ENCODE data around the gene TFR2.

TFR2 gene

DNA sequence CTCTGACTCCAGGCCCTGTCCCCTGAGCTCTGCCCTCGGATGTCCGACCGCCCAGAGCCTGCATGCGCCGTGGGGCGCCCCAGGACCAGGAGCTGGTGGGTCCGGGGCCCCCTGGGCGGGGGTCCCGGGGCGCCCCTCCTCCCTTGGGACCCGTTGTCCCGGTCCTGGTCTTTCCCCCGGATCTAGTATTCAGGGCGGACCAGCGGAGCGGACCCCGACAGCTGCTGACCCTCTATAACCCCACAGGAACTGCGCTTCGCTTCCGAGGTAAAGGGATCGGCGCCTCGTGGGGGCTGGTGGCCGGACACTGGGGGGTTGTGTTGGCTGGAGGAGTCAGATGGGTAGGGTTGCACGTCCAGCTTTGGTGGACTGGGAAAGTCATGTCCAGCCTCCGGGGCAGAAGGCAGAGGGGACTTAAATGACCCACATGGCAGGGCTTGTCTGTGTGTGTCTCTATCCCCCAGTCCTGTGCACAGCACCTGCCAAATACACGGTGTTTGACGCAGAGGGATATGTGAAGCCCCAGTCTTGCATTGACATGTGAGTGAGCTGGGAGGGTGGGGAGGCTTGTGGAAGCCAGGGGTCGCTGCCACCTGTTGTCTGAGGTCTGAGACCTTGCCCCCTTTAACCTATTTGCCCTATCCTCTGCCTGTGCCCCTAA is 28.5 kb downstream of the TFR2 start:
- DNase-seq (ENCODE audit: low spot score), result no peak

DNA sequence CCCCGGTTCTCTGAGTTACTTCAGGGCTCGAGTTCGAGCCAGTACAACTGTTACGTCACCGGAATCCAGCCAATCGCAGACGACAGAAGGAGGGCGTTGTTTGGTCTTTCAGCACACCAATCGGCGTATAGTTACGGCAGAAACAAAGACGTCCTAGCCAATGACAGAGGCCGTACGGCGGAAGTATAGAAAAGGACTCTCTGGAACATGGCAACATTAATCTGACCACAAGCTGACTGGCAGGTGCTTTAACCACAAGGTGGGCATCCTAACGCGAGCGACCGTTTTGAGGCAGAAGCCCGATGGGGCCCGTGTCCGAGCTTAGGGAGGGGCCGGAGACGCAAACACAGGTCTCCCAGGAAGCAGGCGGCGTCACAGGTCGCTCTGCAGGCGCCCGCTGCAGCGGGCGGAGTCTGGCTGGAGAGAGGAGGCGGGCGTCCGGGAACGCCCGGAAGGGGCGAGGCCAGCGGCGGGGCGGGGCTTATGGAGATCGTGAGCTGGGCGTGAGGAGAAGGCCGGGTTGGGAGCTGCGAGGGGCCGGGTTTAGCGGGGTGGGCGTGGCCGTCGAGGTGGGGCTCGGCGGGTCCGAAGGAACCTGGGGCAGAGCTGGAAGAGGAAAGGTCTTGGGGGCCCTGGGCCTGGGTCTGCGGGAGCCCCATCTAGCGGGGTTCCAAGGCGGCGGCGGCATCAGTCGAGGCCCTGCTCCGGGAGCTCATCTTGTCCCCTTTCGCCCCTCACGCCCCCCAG is 29.2 kb downstream of the TFR2 start, which contains the start of gene MOSPD3:
MOSPD3 (plus strand) TSS at position 558 of the 747 bp plus-strand sequence. CDS start 252 bp downstream, outside the sequence.
- peak; percentile 98 for DNase-seq (ENCODE audit: low spot score)

DNA sequence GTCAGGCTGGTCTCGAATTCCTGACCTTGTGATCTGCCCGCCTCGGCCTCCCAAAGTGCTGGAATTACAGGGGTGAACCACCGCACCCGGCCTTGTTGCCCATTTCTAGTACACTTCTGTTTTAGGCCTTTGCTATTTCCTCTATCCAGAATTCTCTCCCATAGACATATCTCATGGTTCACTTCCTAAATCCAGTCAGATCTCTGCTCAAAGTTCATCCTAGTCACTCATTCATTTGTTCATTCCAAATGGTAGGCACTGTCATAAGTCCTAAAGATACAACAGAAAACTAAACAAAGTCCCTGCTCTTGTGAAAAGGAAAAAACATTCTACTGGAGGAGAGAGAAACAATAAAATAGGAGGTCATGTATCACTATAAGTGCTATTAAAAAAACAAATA is 31.4 kb downstream of the TFR2 start:
- no peak for DNase-seq (ENCODE audit: low spot score)

DNA sequence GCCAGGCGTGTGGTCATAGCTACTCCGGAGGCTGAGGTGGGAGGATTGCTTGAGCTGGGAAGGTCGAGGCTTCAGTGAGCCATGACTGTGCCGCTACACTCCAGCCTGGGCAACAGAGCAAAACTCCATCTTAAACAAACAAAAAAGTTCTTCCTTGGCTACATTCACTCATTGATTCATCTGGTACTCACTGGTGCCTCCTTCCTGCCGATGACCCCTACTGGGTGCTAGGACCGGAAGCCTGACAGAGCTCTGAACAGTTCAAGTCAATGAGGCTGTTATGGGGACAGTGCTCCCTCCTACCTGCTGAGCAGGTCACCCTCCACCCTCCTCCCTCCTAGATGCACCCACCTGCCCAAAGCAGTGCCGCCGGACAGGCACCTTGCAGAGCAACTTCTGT is 34.2 kb downstream of the TFR2 start:
- DNase-seq (ENCODE audit: low spot score), result no peak

DNA sequence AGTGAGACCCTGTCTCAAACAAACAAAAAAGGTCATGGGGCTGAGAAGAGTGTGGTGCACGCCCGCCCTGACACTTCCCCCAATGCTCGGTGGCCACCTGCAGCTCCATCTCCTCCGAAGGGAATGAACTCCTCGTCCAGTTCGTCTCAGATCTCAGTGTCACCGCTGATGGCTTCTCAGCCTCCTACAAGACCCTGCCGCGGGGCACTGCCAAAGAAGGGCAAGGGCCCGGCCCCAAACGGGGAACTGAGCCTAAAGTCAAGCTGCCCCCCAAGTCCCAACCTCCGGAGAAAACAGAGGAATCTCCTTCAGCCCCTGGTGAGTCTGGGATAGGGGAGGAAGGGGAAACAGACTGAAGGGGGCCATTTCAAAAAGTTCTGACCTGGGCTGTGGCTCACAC is 35.0 kb downstream of the TFR2 start:
- no peak for DNase-seq (ENCODE audit: low spot score)

DNA sequence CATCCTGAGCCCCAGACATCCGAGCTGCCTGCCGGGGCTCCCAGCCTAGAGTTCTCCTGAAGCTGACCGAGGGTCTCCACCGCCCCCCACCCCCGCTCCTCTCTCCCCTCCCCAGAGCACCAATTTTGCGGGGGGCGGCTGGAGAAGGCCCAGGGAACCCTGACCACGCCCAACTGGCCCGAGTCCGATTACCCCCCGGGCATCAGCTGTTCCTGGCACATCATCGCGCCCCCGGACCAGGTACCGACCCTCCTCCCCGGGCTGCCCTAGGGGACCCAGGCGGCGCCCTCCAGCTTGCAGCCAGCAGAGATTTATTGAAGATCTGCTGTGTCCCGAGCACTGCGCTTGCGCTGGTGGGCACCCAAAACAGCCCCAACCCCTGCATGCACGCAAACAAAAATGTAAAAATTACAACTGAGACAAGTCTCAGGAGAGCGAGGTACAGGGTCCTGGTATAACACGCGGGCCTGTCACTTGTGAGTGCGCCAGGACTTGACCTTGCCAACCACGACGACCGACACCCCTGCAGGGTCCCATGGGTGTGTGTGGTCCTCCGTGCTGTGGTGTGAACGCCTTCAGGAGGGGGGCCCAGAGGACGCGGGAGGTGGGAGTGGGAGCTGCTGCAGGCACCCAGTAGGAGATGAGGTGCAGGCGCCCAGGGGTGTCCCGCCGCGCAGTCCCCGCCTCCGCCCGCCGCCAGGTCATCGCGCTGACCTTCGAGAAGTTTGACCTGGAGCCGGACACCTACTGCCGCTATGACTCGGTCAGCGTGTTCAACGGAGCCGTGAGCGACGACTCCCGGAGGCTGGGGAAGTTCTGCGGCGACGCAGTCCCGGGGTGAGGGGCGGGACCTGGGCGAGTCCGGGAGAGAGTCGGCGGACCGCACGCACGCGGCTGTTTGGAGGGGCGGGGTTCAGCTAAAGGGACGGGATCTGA is 36.1 kb downstream of the TFR2 start:
- DNase-seq (ENCODE audit: low spot score), result peak; percentile 76

DNA sequence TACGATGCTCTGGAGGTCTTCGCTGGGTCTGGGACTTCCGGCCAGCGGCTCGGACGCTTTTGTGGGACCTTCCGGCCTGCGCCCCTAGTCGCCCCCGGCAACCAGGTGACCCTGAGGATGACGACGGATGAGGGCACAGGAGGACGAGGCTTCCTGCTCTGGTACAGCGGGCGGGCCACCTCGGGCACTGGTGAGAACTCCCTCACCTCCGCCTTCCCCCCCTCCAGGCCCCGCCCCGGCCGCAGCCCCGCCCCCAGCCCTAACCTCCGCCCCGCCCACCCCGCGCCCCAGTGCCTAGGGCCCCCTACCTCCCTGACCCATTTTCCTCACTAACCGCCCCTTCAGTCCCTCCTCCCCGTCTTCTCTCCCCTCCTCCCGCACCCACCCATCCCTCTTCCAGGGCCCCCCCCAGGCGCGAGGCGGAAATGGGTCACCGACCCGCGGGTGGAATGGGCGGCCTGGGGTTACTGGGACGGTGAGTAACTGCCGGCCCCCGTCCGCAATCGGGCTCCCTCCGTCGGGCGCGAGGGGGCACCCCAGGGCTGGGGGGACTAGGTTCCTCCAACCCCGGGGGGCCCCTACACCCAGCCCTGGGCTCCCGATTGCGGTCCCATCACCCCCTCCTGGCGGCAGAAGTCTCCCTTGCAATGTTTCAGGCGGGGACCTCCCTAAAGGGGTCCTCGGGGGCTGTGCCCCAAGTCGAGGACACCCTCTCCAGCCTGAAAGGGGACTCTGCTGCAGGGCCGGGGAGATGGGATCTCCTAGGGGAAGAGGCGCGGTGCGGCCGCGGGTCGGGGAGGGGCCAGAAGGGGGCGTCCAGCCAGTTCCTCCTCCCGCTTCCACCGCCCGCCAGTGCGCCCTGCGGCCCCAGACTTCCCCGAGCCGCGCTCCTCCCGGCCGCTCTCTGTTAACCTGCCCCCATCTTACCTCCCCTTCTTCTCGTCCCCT is 37.0 kb downstream of the TFR2 start:
- DNase-seq (ENCODE audit: low spot score), result peak; percentile 85

DNA sequence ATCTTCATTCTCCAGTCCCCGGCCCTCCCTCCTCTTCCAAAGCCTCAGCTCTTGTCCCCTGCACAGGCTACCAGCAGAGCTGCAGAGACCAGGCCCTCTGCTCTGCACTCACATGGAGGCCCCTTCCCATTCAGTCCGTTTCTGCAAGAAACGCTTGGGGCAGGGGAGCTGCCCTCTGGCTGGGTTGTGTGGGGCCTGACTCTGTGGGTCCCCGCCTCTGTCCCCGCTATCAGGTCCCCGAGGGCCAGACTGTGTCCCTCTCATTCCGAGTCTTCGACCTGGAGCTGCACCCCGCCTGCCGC is 37.7 kb downstream of the TFR2 start:
- DNase-seq (ENCODE audit: low spot score), result no peak

DNA sequence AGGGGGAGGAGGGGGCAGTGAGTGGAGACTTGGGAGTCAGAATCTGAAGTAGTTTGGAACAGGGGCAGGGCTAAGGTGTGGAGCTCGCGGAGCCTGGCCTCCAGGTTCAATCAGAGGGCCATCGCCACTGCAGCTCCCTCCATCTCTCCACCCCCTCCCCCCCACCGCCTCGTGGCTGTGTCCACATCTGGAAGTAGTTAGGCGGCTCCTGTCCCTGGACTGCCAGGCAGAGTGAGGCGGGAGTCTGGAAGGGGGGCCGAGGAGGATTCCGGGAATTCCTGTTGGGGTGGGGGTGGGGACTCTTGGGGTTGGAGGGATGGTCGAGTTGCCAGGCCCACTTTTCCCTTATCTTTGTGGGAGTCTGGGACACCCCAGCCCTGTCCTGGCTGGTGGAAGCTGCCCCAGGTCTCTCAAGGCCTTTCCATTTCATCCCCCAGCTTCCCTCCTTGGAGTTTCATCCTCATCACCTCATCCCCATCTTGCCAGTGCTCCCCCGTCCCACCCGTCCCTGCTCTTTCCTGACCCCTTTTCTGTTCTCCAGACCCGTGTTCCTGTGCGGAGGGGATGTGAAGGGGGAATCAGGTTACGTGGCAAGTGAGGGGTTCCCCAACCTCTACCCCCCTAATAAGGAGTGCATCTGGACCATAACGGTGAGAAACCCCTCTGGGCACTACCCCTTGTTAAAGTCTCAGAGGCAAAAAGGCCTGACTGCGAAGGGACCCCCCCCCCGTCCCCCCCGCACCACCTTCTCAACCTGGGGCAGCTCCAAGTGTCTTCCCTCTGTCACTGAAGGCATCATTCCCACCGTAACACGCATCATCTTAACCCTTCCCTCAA is 38.2 kb downstream of the TFR2 start:
- DNase-seq (ENCODE audit: low spot score), result peak; percentile 79

DNA sequence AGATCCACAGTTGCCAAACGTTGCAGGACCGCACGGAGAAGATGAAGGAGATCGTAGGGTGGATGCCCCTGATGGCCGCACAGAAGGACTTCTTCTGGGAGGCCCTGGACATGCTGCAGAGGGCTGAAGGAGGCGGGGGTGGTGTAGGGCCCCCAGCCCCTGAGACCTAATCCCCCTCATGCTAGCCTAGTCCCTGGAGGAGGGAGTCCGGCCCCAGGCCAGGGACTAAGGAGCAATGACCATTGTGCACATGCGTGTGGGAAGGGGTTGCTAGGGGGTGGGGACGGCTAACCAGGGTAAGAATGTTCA is 40.7 kb downstream of the TFR2 start:
- no peak for DNase-seq (ENCODE audit: low spot score)

DNA sequence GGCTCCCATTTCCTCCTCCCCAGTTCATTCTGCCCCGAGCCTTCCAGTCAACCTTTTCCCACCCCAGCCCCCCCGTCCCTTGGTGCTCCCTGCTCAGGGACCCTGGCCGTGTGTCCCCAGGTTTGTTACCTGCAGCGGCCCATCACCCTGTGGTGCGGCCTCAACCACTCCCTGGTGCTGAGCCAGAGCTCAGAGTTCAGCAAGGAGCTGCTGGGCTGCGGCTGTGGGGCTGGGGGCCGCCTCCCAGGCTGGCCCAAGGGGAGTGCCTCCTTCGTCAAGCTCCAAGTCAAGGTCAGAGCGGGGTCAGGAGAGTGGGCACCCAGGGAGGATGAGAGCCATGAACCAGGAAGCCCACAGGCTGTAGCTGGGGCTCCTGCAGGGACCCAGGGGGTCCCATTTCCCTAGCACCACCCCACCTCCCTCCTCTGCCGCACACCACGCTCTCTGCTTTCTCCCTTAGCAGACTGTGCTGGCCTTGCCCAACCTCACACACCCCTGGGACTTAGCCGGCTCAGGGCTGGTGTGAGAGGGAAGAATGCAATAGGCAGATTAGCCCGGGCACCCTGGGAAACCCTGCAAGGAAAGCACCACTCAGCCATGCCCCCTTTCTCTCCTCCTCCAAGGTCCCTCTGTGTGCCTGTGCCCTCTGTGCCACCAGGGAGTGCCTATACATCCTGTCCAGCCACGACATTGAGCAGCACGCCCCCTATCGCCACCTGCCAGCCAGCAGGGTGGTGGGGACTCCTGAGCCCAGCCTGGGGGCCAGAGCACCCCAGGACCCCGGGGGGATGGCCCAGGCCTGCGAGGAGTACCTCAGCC is 41.2 kb downstream of the TFR2 start:
- no peak for DNase-seq (ENCODE audit: low spot score)

DNA sequence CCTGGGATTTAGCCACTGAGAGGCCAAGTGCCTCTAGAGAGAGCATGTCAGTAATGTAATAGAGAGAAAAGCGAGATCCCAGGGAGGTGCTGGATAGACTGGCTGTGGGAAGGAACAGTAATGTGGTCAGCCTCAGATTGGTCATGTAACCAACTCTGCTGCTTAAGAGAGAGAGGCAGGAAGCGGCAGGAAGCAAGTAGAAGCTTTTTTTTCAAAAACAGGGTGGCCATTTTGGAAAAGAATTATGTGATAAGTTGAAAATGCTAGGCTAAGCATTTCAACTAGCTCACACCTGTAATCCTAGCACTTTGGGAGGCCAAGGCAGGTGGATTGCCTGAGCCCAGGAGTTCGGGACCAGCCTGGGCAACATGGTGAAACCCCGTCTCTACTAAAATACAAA is 42.9 kb downstream of the TFR2 start:
- no peak for DNase-seq (ENCODE audit: low spot score)

DNA sequence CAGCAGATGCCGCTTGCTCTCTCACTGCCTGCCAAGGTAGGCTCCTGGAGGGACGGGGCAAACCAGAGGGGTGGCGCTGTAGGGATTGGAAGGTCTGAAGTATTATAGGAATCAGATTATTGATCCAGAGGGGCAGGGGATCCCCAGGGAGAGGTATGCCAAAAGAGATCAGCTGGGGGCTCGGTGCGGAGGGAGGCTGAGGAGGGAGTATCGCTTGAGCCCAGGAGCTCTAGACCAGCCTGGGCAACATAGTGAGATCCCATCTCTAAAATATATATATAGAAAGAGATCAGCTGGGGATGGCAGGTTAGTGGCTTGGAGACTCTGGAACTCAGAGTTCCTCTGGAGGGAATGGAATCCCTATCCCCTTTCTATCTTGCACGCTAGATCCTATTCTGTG is 46.2 kb downstream of the TFR2 start:
- DNase-seq (ENCODE audit: low spot score), result no peak

DNA sequence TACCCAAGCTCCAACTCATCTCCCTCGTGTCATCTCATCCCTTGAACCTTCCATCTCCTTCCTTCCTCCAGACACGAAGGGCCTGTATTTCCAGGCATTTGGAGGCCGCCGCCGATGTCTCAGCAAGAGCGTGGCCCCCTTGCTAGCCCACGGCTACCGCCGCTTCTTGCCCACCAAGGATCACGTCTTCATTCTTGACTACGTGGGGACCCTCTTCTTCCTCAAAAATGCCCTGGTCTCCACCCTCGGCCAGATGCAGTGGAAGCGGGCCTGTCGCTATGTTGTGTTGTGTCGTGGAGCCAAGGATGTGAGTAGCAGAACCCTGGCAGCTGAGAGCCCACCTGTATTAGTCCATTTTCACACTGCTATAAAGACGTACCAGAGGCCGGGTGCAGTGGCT is 49.8 kb downstream of the TFR2 start:
- no peak for DNase-seq (ENCODE audit: low spot score)

DNA sequence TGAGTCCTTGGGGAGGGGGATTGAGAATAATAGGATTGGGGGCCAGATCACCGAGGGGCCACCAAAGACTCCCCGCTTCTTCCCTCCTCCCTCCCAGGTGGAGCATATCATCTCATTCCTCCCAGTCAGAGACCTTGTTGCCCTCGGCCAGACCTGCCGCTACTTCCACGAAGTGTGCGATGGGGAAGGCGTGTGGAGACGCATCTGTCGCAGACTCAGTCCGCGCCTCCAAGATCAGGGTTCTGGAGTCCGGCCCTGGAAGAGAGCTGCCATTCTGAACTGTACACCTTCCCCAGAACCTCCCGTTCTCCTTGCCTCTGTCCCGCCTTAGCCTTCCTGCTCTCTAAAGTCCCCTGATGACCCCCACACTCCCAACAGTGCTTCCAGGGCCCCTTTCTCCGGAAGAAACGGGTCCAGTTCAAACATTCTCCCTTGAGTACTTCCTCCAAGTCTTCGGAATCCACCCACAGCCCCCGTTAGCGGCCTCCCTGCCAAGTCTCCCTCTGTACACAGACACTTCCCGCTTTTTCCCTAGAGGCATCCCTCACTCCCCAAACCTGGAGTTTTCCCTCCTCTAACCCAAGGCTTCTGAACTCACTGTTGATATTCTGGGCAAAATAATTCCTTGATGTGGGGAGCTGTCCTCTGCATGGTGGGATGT is 51.1 kb downstream of the TFR2 start:
- DNase-seq (ENCODE audit: low spot score), result no peak

DNA sequence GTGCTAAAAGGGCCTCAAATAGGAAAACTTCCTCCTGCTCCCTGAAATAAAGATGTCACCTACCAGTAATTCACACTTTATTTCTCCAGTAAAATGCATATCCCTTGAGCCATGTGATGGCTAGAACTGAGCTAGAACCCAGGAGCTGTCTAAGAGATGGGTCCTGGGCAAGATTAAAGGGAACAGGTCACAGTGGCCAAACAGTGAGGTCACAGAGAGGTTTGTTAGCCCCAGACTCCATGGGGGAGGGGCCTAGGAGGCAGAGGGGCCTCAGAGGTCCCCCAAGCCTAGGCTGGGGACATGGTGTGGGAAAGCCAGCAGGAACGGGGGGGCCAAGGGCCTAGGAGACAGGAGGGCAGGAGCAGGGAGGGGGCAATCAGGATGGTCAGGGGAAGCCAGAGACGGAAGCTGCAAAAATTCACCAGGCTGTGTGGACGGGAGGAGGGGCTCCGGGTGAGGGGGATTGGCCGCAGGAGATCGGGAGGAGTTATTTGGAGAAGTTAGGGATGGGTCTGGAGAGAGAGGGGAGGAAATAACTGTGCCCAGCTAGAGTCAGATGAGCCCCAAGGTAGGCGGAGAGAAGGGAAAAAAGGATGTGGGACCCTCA is 51.9 kb downstream of the TFR2 start:
- peak; percentile 58 for DNase-seq (ENCODE audit: low spot score)

DNA sequence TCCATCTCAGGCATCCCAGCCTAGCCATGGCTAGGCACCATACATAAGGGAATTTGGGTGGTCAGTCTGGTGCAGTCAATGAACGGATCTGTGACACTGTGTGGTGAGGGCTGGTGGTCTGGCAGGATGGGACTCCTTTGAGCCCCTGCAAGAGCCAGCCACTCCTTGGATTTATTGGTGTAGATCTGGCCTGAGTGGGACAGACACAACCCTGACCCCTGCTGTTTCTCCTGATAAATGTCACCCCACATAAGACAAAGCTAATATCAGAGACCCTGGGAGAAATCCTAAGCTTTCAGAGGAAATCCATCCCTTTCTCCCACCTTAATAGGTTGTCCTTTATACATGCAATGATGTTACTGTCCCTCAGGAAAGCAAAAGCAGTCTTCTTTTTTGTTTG is 52.9 kb downstream of the TFR2 start:
- DNase-seq (ENCODE audit: low spot score), result no peak

DNA sequence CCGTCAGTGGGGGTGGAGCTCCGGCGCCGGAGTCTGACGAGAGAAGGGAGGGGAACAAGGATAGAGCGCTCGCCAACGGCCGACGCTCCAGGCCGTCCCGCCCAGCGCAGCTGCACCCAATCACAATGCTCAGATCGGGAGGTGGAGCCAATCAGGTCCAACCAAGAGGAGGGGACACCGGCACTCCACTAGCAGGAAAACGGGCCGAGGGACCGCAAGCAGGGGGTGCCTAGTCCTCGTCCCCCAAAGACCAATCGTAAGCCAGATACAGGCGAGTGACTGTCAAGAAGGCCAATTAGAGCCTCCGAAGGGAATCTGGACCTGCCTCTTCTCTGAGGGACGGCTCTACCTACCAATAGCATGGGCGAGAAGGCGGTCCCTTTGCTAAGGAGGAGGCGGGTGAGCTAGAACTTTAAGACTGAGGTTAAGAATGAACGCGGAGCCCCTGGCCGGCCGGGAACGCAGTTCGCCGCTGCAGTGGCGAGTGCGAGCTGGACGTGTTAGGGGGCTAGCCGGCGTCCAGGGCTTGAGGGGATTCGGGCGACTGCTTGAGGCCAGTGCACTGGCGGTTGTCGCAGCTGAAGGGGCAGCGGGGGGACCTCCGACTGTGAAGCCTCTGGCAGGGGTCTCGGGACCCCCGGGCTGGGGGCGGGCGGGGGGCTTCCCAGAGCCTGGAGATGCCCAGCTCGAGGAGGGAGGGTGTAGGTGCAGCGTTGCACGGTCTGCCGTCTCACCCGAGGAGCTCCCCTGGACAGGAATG is 54.9 kb downstream of the TFR2 start, which contains the start of gene FBXO24:
FBXO24 (plus strand) TSS at position 63 of the 760 bp plus-strand sequence; CDS start at position 361, 298 bp downstream.
- peak; percentile 100 for DNase-seq (ENCODE audit: low spot score)

Measured in ecto neural progenitor cell (in vitro differentiated cells).